ENCODE results near the gene ZDHHC11B. TPM values are rescaled to one million over a fixed set of nuclear protein-coding genes. Genes with fewer than 3 reads are reported as not detected.
"Not testable (repeated sequence)": the region's sequence is repeated elsewhere in the genome, so short reads cannot be mapped to it uniquely, and the experiment has no call there.

ZDHHC11B gene, protein sequence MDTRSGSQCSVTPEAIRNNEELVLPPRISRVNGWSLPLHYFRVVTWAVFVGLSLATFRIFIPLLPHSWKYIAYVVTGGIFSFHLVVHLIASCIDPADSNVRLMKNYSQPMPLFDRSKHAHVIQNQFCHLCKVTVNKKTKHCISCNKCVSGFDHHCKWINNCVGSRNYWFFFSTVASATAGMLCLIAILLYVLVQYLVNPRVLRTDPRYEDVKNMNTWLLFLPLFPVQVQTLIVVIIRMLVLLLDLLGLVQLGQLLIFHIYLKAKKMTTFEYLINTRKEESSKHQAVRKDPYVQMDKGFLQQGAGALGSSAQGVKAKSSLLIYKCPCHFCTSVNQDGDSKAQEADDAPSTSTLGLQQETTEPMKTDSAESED
- total RNA-seq (2021; ENCODE audit: unreplicated experiment) (3.8 TPM), Bru-seq, nascent RNA (percentile 33 among the genes with signal in this experiment), BruChase-seq, experiment 1, labeled RNA remaining after a 6-hour chase (percentile 39 among the genes with signal in this experiment), BruChase-seq, experiment 2, labeled RNA remaining after a 2-hour chase (percentile 44 among the genes with signal in this experiment)
- 2.3 and 3.2 TPM in 2 replicates for polyA plus RNA-seq (2012)
- long read RNA-seq, partial matches to known transcripts: 0 of 6 reads
- long read RNA-seq, other reads (novel, unspliced or antisense): 4 of 6 reads

GRCh38 chr5:784428-785177 lies at the start of gene ZDHHC11B:
TSS of gene ZDHHC11B (minus strand) at chr5:784729. CDS start at chr5:766919, 17,810 bp downstream.
- peak; percentile 81 for TF ChIP-seq POLR2AphosphoS5 (IDR thresholded peaks at IDR 0.05; ENCODE audit: low read depth, low read length)
- TF ChIP-seq ZFX (IDR thresholded peaks at IDR 0.05): peak; percentile 56
- TF ChIP-seq EGR1 (IDR thresholded peaks at IDR 0.05; ENCODE audit: low read depth): peak; percentile 61
- peak; percentile 22 for TF ChIP-seq POLR2A (IDR thresholded peaks at IDR 0.05; ENCODE audit: borderline replicate concordance, extremely low read depth, insufficient read depth, insufficient read length)
- intact Hi-C loops (cut with micrococcal nuclease); H3K79me2 ChIP-seq (ENCODE audit: insufficient read depth, low read length); CTCF ChIA-PET; H3K9me3 ChIP-seq (ENCODE audit: control insufficient read depth in 1 of 2, insufficient read depth in 1 of 2, low read depth in 1 of 2, low read length in 2 of 2); H3K36me3 ChIP-seq (ENCODE audit: control insufficient read depth in 1 of 2, insufficient read depth in 2 of 2, low read length in 2 of 2); BruUV-seq (replicated peaks); POLR2A ChIA-PET; H4K20me1 ChIP-seq (ENCODE audit: insufficient read depth); H3K9me2 ChIP-seq (ENCODE audit: insufficient read depth); RAD21 ChIA-PET (ENCODE audit: low non-redundant PET in 1 of 2, low total read pairs in 2 of 2, uncharacterized antibody in 2 of 2, unreplicated experiment in 2 of 2); H2AFZ ChIP-seq (ENCODE audit: low read depth, low read length, poor library complexity, severe bottlenecking); H3K27me3 ChIP-seq (ENCODE audit: insufficient read depth, low read length): not testable (repeated sequence)
- Histone ChIP-seq H3K4me2 (ENCODE audit: low read length) (peak within 1 kb of the TSS; percentile 82), H3K27ac (ENCODE audit: low read depth, low read length) (peak within 1 kb of the TSS; percentile 43; the same call in 1 of the 2 replicates), H3K9ac (ENCODE audit: low read length) (peak within 1 kb of the TSS; percentile 59), H3K4me1 (ENCODE audit: control insufficient read depth in 1 of 2, insufficient read depth in 2 of 2, low read length in 2 of 2) (peaks cover 0 to 13% of the 10 kb centered on the region in 2 experiments; a peak in 1 of 4 replicates), H3K4me3 (replicated peaks in 1 of 2; ENCODE audit: low read depth in 1 of 2, low read length in 2 of 2) (peak within 1 kb of the TSS; percentile 48 to 66)
- ATAC-seq (peak; percentile 79), DNase-seq (ENCODE audit: low read depth, low spot score) (peak; percentile 57)

GRCh38 chr5:834013-834412 lies 49.5 kb upstream of the ZDHHC11B start:
- BruUV-seq (replicated peaks); H3K9ac ChIP-seq (ENCODE audit: low read length); DNase-seq (ENCODE audit: low read depth, low spot score); H3K9me3 ChIP-seq (ENCODE audit: control insufficient read depth in 1 of 2, insufficient read depth in 1 of 2, low read depth in 1 of 2, low read length in 2 of 2); RAD21 ChIA-PET (ENCODE audit: low non-redundant PET in 1 of 2, low total read pairs in 2 of 2, uncharacterized antibody in 2 of 2, unreplicated experiment in 2 of 2); H3K4me3 ChIP-seq (replicated peaks in 1 of 2; ENCODE audit: low read depth in 1 of 2, low read length in 2 of 2); CTCF ChIA-PET; H3K79me2 ChIP-seq (ENCODE audit: insufficient read depth, low read length); H3K27me3 ChIP-seq (ENCODE audit: insufficient read depth, low read length); H2AFZ ChIP-seq (ENCODE audit: low read depth, low read length, poor library complexity, severe bottlenecking); H3K36me3 ChIP-seq (ENCODE audit: control insufficient read depth in 1 of 2, insufficient read depth in 2 of 2, low read length in 2 of 2); H3K27ac ChIP-seq (ENCODE audit: low read depth, low read length); H3K9me2 ChIP-seq (ENCODE audit: insufficient read depth); H3K4me2 ChIP-seq (ENCODE audit: low read length); ATAC-seq; POLR2A ChIA-PET; H4K20me1 ChIP-seq (ENCODE audit: insufficient read depth); intact Hi-C loops (cut with micrococcal nuclease); H3K4me1 ChIP-seq (ENCODE audit: control insufficient read depth in 1 of 2, insufficient read depth in 2 of 2, low read length in 2 of 2): not testable (repeated sequence)

GRCh38 chr5:828194-828593 lies 43.7 kb upstream of the ZDHHC11B start:
- BruUV-seq (replicated peaks); DNase-seq (ENCODE audit: low read depth, low spot score); intact Hi-C loops (cut with micrococcal nuclease); H3K4me1 ChIP-seq (ENCODE audit: control insufficient read depth in 1 of 2, insufficient read depth in 2 of 2, low read length in 2 of 2); H3K4me3 ChIP-seq (replicated peaks in 1 of 2; ENCODE audit: low read depth in 1 of 2, low read length in 2 of 2); CTCF ChIA-PET; H3K79me2 ChIP-seq (ENCODE audit: insufficient read depth, low read length); POLR2A ChIA-PET; H3K9me3 ChIP-seq (ENCODE audit: control insufficient read depth in 1 of 2, insufficient read depth in 1 of 2, low read depth in 1 of 2, low read length in 2 of 2); RAD21 ChIA-PET (ENCODE audit: low non-redundant PET in 1 of 2, low total read pairs in 2 of 2, uncharacterized antibody in 2 of 2, unreplicated experiment in 2 of 2); H3K27ac ChIP-seq (ENCODE audit: low read depth, low read length); H3K36me3 ChIP-seq (ENCODE audit: control insufficient read depth in 1 of 2, insufficient read depth in 2 of 2, low read length in 2 of 2); H4K20me1 ChIP-seq (ENCODE audit: insufficient read depth); H2AFZ ChIP-seq (ENCODE audit: low read depth, low read length, poor library complexity, severe bottlenecking); ATAC-seq; H3K4me2 ChIP-seq (ENCODE audit: low read length); H3K27me3 ChIP-seq (ENCODE audit: insufficient read depth, low read length); H3K9me2 ChIP-seq (ENCODE audit: insufficient read depth); H3K9ac ChIP-seq (ENCODE audit: low read length): not testable (repeated sequence)

Measured in HCT116 (cell line).